ENCODE data around the gene COQ3.

COQ3 gene, protein sequence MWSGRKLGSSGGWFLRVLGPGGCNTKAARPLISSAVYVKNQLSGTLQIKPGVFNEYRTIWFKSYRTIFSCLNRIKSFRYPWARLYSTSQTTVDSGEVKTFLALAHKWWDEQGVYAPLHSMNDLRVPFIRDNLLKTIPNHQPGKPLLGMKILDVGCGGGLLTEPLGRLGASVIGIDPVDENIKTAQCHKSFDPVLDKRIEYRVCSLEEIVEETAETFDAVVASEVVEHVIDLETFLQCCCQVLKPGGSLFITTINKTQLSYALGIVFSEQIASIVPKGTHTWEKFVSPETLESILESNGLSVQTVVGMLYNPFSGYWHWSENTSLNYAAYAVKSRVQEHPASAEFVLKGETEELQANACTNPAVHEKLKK

DNA sequence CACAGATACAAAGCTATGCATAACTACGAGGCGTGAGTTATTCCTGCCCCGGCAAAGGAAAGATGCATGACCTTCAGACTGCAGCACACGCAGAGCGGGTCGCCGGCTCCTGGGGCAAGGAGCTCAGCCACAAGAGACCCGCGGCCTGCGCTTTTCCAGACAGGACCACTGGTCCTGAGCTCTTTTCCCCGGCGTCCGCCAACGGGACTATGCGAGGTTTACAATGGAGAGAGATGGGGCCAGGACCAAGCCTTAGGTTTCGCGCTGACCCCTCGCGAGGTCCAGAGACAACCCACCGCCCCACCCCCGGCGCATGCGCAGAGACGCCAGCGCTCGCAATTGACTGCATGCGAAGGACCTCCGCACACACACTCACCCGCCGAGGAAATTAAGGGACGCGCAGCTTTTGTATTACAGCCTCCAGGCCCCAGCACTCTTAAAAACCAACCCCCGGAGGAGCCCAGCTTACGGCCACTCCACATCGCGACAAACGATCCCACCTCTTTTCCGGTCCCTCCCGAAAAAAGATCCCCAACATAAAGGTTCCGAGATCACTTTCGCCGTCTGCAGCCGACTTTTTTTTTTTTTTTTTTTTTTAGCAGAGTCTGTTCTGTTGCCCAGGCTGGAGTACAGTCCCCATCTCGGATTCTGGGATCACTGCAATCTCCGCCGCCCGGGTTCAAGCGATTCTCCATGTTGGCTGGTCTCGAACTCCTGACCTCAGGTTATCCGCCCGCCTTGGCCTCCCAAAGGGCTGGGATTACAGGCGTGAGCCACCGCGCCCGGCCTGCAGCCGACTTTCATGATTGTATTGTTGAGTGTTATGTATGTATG lies at the start of gene COQ3:
Gene COQ3 (minus strand): TSS at position 498 of the 834 bp plus-strand sequence. CDS start 16 bp downstream, at position 482.
- no peak for DNase-seq

DNA sequence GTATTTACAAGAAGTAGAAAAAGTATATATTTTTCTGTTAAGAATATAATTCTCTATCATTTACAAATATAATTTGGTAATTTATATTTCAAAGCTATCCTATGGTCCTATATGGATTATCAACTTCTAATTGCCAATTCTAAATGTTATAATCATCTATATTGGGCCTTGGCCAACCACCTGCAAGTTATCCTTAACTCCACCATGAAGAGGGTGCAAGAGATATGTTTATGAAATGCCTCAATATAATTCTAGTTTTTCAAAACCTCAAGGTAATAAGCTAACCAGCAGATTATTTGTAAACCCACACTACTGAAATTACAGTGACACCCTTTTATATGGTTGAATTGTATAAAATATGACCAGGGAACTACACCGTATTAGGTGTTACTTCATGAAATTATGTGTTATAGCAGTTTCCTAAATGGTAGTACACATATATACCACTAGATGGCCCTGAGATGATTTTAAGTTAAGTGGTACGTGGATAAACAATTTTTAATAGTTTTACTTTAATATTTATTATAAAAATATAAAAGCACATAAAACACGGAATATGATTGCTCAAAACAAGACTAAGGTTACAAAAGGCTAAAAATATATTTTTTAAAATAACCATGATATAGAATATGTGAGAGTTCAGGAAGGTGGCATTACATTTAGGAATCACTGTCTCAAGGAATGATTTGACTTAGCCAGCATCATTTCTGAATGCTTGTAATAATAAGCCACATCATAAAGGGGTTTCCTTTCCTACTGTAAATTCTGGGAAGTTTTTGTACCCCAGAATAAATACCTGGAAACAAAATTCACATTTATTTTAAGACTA lies 40.9 kb upstream of the COQ3 start:
- no peak for DNase-seq

DNA sequence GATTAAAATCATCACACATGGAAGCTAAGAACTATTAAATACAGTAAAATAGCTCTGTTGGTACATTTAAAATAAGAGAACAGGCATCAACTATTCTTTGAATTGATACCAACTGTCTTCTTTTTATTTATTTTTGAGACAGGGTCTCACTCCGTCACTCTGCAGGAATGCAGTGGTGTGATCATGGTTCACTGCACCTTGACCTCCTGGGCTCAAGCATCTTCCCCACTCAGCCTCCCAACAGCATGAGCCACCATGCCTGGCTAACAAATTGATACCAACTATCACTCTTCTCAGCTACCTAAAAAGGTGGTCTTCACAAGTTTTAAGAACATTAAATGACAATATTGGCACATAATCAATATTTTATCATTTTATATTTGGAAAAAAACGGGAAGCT lies 38.9 kb upstream of the COQ3 start:
- no peak for DNase-seq

DNA sequence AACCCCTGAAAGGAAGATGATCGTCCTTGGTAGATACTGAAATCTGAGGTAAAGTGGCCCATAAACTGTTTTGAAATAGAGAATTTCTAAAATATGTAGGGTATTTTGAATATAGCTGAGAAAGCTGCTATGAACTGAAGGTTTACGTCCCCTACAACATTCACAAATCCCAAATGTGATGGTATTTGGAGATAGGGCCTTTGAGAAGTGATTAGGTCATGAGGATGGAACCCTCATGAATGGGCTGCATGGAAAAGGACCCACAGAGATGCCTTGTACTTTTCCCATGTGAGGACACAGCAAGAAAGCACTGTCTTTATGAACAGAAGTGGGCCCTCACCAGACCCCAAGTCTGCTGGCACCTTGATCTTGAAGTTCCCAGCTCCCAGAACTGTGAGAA lies 37.9 kb upstream of the COQ3 start:
- DNase-seq, result no peak

DNA sequence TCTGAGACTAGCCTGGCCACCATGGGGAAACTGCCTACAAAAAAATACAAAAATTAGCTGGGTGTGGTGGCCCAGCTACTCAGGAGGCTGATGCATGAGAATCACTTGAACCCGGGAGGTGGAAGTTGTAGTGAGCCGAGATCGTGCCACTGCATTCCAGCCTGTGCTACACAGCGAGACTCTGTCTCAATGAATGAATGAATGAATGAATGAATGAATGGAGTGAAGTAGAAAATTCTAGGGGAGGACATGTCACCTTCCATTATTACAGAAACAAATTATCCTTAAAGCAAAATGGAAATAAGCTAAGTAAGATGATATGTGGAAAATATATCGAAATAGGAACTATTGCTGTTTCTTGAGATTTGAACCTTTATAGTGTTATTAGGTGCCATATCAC lies 34.0 kb upstream of the COQ3 start:
- DNase-seq, result no peak

DNA sequence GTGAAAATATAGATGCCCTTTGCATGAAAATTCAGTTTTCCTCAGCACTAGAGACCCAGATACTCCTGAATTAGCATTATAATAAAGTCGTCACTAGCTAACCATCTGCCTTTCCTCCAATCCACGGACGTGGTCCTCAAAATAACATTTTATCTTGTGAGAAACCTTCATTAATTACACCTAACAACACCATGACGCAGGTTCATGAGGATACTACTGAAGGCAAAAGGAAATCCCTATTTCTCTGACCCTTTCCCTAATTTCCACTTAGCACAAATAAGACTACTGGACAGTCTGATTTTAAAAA lies 32.4 kb upstream of the COQ3 start:
- no peak for DNase-seq

DNA sequence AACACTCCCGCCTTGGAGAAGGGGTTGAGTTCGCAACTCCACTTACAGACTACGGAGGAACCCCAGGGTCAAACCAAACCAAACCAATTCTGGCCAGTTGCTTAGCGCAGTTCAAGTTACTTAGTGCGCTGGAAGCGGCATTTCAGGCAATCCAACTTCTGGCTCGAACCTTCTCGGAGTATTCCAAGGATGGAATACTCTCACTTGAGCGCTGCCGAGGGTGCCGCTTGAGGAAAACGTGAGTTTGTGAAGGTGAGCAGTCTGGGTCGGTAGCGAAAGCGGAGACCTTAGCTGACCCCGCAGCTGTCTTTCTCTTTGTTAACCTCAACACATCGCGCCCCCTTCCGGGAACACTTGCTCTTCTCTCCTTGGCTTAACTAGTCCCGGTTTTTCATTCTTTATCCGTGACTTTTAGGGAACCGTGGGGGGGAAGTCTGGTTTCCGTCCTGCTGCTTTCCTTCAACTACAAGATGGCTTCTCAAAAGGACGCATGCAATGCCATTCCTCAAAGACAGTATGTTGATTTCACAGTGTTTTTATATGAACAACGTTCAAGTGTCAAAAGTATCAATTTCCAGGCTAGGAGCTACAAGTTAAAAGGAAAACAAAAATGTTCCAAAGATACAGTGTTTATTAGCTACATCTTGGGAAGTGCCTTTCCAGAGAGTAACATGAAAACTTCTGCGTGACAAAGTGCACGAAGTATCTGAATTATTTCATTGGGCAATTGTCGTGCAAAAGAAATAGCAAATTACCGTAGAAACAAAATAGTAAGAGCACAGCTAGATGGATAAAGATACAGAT lies 31.9 kb upstream of the COQ3 start:
- no peak for DNase-seq

DNA sequence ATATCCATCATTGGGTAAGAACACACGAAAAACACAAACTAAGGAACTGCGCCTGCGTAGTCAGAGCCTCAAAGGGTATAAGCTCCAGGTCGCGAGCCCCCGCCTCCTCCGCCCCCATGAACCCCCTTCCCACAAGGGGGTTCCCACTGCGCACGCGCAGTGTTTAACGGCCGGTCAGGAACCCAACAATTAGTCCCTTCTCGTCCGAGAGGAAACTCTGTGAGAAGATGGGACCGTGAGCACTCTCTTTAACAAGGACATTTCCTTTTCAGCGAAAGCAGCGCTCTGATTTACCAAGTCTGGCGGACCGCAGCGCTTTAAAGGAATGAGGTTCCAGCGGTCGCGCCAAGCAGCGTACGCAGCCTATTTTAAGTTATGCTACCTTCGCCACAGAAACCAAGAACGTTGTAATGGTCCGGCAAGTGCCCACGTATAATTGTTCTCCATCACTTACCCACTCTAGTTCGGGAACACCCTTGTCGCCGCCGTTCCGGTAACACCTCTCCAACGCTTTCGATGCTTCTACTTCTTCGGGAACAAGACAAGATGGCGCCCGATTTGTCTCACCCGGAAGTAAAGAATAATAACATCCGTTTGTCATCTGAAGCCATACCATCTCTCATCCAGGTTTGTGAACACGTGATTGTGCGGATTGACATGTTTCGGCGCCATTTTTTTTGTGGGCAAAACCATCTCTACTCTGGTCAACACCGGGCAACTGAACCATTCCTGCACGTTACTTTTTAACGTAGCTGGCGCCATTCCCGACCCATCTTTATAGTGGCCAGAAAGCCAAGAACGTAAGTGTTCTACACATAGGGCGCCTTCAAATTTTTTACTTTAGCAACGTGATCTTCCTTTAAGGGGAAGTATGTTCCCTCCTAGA lies 31.0 kb upstream of the COQ3 start, which contains the start of gene PNISR:
Gene PNISR (minus strand): TSS at position 548 of the 886 bp plus-strand sequence. CDS start 10,649 bp downstream, outside the sequence.
- peak; percentile 80 for DNase-seq

DNA sequence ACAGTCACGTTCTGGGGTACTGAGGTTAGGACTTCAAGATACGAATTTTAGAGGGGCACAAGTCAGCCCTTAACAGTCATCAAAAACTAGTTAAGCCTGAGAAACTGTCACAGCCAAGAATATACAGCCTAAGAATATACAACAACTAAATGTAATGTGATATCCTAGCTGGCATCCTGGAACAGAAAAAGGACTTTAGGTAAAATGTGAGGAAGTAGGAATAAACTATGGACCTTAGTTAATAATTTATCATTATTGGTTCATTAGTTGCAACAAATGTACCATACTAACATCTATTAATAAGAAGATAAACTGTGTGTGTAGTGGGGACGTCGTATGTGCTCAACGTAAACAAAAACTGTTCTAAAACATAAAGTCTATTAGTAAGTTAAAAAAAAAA lies 30.0 kb upstream of the COQ3 start:
- DNase-seq, result no peak

DNA sequence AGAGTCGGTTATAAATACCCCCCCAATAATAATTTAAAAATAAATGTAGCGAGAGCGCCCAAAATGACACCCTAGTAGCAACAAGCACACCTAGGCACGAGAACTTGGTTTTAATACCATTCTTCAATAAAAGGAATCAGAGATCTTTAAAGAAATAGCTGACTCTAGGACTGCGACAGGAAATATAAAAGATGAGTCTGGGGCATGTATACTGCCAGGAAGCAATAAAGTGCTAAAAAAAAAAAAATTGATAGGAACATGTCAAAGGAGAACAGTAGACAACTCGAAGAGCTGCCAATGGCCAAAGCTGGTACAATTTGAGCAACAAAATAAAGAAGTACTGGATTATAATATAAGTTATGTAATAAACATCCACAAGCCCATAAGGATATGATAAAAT lies 28.9 kb upstream of the COQ3 start:
- DNase-seq, result no peak

DNA sequence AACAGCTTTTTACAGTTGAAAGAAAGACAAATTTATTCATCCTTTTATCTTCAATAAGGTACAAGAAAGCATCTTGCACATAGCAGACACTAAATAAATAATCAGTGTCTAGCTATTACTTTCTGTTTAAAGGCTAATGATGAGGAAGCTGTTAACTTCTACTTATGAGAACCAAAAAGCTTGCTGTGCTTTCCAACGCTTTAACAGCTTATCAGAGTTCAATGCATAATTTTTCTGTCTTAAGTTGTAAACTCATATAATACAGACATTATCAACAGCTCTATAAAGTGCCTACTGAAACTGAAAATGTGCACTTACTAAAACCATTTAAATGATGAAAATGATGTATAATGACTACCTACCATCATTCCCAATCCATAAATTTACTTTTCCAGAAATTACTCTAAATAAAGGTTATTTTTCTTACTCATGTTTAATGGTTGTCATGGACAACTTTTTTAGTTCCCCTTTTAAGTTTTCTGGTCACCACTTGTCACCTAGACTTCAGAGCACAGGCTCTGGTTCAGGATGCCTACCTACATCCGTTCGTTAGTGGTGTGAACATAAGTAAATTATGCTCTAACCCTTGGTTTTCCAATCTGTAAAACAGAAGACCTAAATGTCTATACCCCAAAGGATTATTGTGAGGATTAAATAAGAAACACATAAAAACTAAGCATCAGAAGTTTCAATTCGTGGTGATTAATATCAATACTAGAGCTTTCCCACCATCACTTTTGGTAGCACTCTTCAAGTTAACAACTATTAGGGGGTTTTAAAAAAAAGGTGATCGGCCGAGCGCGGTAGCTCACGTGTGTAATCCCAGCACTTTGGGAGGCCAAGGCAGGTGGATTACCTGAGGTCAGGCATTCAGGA lies 23.1 kb upstream of the COQ3 start:
- DNase-seq, result no peak

DNA sequence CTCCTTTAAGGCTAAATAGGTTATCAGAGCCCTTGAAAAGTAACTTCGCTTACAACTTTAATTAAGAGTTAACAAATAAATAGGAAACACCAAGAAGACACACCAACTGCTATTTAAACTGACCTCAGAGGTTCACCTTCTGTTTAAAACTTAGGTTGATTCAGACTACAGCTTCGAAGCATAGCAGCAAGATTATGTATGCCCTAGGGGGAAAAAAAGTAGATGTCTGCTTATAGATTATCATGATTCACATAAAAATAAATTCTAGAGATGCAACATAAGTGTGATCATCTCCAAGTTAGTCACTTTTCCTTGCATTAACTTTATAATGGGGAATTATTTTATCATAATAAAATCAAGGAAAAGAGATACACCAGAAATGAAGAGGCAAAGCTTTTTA lies 22.2 kb upstream of the COQ3 start:
- DNase-seq, result no peak

DNA sequence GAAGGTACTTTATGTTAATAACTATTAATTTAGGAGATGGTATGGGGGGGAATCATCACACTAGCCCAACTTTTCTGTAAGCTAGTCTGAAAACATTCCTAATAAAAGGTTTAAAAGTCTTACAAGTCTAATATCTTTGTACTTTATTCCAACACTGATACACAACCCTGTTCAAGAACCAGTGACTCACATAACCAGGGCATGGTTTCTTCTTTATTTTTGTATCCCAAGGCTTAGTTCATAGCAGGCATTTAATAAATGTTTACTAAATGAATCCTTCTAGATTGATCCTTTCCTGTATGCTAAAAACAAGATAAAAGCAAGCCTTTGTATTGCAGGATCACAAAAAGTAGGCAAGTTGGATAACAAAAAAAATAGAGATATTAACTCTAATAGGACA lies 21.5 kb upstream of the COQ3 start:
- no peak for DNase-seq

DNA sequence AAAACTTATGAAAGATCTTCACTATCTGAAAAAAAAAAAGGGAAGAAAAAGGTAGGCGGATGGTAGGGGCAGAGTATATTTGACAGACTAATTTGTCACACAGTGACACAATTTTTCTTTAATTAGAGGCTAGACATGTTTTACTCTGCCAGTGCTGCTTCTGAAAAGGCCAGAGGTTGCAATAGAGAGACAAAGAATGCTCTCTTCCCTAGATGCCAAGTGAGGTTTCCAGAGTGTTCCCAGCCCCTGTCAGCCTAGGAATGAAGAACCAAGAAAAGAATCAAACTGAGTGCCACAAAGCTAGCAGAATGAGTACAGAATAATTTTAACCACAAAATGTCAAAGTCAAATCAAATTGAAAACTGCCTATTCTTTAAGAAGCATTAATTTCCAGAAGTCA lies 18.1 kb upstream of the COQ3 start:
- no peak for DNase-seq

DNA sequence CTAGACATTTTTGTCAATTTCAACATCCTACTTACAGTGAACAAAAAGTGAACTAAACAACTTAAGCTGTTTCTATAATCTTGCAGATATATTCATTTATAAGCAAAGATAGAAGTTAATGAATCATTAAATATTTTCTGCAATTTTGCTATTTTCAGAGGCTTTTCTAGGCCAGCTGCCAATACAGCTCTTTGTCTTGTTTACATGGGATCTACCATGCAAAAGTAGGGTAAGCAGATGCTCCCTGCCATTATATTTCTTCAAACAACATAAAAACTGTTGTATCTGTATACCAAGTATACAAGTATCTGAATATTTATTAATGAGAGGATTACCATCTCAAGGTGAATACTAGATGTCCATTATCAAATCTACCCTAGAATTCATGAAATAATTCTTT lies 15.7 kb upstream of the COQ3 start:
- no peak for DNase-seq

DNA sequence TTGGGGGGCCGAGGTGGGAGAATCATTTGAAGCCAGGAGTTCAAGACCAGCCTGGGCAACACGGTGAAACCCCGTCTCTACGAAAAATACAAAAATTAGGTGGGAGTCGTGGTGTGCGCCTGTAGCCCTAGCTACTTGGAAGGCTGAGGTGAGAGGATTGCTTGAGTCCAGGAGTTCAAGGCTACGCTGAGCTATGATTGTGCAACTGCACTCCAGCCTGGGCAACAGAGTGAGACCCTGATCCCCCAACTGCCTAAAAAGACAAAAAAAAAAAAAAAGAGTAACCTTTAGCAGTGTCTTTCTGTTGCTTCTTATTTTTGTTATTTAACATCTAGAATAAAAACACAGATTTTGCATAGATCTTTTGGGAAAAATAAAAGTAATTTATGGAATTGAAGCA lies 13.1 kb upstream of the COQ3 start:
- DNase-seq, result no peak

DNA sequence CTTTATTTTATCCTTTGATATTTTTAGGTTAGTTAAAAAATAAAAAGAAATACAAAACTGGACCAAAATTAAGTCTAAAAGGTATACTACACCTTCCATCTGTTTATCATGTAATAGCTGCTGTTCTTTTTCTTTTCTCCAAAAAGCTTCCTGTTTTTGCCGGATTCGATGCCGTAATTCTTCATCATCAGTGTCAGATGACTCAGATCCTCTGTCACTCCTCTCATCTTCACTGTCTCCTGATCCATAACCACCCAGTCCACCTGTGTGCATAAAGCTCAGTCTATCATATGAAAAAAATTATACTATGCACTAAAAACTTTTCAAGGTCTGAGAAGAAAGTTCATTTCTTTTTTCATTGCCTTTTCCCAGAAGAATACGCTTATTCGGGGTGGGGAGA lies 8.5 kb upstream of the COQ3 start:
- no peak for DNase-seq

DNA sequence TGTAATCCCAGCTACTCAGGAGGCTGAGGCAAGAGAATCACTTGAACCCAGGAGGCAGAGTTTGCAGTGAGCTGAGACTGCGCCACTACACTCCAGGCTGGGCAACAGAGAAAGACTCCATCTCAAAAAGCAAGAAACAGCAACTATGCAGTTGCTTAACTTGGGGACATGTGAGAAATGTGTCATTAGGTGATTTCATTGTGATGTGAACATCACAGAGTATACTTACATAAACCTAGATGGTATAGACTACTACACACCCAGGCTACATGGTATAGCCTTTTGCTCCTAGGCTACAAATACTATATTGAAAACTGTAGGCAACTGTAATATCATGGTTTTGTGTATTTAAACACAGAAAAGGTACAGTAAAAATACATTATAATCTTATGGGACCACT lies 3.3 kb upstream of the COQ3 start:
- DNase-seq, result no peak

DNA sequence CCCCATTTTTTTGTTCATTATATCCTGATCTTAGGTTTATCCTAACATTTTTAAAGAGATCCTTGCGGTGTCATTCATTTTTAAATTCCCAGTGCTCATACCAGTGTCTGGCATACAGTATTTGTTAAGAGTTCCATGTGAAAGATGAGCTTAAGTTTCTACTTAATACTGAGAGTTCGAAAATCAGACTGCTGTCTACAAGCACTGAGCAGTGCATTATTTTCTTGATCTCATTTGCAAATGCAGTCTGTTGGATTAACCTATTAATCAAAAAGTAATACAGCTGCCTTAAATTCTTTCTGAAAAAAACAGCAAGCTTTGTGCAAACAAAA lies 663 bp downstream of the COQ3 start:
- no peak for DNase-seq

DNA sequence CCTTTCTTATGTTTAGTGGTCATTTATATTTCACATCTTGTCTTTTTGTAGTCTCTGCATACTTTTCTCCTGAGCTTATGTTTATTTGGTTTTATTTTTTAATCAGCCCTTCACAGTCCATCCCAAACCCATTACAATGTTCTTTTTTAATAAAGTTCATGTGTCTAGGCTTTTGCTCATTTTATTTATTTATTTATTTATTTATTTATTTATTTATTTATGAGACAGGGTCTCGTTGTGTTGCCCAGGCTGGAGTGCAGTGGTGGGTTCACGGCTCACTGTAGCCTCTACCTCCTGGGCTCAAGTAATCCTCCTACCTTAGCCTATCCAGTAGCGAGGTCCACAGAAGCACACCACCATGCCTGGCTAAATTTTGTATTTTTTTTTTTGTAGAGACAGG lies 3.1 kb downstream of the COQ3 start:
- DNase-seq, result no peak

DNA sequence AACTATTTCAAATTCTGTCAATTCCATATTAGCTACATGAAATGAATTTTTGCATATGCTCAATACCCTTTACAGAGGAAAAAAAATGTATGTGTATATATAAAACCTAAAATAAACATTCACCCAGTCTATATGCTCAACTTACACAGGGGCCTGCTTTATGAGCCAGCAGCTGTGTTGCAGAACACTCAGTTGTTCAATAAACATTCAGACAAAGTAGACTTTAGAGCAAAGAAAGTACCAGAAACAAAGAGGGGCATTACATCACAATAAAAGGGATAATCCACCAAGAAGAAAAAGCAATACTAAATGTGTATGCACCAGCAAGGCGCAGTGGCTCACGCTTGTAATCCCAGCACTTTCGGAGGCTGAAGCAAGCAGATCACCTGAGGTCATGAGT lies 9.5 kb downstream of the COQ3 start:
- DNase-seq, result no peak
